ENCODE data around the gene KPNA1. TPM values are rescaled to one million over a fixed set of nuclear protein-coding genes. Genes with fewer than 3 reads are reported as not detected.

KPNA1 gene
- polyA plus RNA-seq, 2 of the 4 experiments (the other 2 are of a cell fraction) = 48.1 to 81.8 TPM

DNA sequence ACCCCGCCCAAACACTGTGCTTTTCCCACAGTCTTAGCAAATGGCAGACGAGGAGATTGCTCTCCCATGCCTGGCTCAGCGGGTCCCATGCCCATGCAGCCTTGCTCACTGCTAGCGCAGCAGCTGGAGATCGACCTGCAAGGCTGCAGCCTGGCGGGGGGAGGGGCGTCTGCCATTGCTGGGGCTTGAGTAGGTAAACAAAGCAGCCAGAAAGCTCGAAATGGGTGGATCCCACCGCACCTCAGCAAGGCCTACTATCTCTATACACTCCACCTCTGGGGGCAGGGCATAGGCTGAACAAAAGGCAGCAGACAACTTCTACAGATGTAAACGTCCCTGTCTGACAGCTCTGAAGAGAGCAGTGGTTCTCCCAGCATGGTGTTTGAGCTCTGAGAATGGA is 71.6 kb downstream of the KPNA1 start (continued):
- TF ChIP-seq, protein P1, sequence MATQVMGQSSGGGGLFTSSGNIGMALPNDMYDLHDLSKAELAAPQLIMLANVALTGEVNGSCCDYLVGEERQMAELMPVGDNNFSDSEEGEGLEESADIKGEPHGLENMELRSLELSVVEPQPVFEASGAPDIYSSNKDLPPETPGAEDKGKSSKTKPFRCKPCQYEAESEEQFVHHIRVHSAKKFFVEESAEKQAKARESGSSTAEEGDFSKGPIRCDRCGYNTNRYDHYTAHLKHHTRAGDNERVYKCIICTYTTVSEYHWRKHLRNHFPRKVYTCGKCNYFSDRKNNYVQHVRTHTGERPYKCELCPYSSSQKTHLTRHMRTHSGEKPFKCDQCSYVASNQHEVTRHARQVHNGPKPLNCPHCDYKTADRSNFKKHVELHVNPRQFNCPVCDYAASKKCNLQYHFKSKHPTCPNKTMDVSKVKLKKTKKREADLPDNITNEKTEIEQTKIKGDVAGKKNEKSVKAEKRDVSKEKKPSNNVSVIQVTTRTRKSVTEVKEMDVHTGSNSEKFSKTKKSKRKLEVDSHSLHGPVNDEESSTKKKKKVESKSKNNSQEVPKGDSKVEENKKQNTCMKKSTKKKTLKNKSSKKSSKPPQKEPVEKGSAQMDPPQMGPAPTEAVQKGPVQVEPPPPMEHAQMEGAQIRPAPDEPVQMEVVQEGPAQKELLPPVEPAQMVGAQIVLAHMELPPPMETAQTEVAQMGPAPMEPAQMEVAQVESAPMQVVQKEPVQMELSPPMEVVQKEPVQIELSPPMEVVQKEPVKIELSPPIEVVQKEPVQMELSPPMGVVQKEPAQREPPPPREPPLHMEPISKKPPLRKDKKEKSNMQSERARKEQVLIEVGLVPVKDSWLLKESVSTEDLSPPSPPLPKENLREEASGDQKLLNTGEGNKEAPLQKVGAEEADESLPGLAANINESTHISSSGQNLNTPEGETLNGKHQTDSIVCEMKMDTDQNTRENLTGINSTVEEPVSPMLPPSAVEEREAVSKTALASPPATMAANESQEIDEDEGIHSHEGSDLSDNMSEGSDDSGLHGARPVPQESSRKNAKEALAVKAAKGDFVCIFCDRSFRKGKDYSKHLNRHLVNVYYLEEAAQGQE (IDR thresholded peaks at IDR 0.05) = no peak
- TF ChIP-seq NR3C1 (IDR thresholded peaks at IDR 0.05) = no peak
- no peak for TF ChIP-seq RARB (CRISPR knock-in tag; IDR thresholded peaks at IDR 0.05)
- no peak for TF ChIP-seq FOXS1 (CRISPR knock-in tag; IDR thresholded peaks at IDR 0.05)
- TF ChIP-seq SREBF2 (IDR thresholded peaks at IDR 0.05) = no peak
- no peak for TF ChIP-seq CBX2 (IDR thresholded peaks at IDR 0.05; ENCODE audit: borderline replicate concordance, low read depth)
- TF ChIP-seq HOXA7 (CRISPR knock-in tag; IDR thresholded peaks at IDR 0.05) = no peak
- TF ChIP-seq RNF2 (IDR thresholded peaks at IDR 0.05; ENCODE audit: borderline replicate concordance, low read depth) = no peak
- no peak for TF ChIP-seq HDAC2 (IDR thresholded peaks at IDR 0.05)
- no peak for TF ChIP-seq JUN (IDR thresholded peaks at IDR 0.05)
- TF ChIP-seq, protein P2, sequence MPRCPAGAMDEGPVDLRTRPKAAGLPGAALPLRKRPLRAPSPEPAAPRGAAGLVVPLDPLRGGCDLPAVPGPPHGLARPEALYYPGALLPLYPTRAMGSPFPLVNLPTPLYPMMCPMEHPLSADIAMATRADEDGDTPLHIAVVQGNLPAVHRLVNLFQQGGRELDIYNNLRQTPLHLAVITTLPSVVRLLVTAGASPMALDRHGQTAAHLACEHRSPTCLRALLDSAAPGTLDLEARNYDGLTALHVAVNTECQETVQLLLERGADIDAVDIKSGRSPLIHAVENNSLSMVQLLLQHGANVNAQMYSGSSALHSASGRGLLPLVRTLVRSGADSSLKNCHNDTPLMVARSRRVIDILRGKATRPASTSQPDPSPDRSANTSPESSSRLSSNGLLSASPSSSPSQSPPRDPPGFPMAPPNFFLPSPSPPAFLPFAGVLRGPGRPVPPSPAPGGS (IDR thresholded peaks at IDR 0.05) = no peak

DNA sequence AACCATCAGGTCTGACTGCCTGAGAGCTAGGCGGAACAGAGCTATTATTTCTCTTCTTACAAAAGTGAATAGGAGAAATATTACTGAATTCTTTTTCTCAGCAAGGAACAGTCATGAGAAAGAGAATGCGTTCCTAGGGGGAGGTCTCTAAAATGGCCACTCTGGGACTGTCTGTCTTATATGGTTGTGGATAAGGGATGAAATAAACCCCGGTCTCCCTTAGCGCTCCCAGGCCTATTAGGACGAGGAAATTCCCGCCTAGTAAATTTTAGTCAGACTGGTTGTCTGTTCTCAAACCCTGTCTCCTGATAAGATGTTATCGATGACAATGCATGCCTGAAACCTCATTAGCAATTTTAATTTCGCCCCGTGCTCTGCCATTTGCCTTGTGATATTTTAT is 78.8 kb downstream of the KPNA1 start:
- Histone ChIP-seq H3K9me3 (no peaks in the 10 kb centered on the region), H3K4me2 (no peak overlapping the region), H3K4me3 (no peak overlapping the region), H3K27ac (no peak overlapping the region), H3K4me1 (no peaks in the 10 kb centered on the region)
- ATAC-seq (no peak), FAIRE-seq (no peak), DNase-seq (ENCODE audit: low read depth in 1 of 2, low spot score in 1 of 2) (no peak)
- POLR2A ChIA-PET = no interaction called here
- TF ChIP-seq POLR2A (IDR thresholded peaks at IDR 0.05; ENCODE audit: low read length) = no peak
- TF ChIP-seq EHF (CRISPR knock-in tag; IDR thresholded peaks at IDR 0.05) = no peak
- no peak for TF ChIP-seq TP53 (CRISPR knock-in tag; IDR thresholded peaks at IDR 0.05)
- no peak for TF ChIP-seq FOSB (CRISPR knock-in tag; IDR thresholded peaks at IDR 0.05)
- no peak for TF ChIP-seq HOXB5 (CRISPR knock-in tag; IDR thresholded peaks at IDR 0.05)
- TF ChIP-seq SMC3 (IDR thresholded peaks at IDR 0.05) = no peak
- TF ChIP-seq, protein P3, sequence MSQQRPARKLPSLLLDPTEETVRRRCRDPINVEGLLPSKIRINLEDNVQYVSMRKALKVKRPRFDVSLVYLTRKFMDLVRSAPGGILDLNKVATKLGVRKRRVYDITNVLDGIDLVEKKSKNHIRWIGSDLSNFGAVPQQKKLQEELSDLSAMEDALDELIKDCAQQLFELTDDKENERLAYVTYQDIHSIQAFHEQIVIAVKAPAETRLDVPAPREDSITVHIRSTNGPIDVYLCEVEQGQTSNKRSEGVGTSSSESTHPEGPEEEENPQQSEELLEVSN (IDR thresholded peaks at IDR 0.05; ENCODE audit: borderline replicate concordance, low read depth) = no peak
- TF ChIP-seq, protein P4, sequence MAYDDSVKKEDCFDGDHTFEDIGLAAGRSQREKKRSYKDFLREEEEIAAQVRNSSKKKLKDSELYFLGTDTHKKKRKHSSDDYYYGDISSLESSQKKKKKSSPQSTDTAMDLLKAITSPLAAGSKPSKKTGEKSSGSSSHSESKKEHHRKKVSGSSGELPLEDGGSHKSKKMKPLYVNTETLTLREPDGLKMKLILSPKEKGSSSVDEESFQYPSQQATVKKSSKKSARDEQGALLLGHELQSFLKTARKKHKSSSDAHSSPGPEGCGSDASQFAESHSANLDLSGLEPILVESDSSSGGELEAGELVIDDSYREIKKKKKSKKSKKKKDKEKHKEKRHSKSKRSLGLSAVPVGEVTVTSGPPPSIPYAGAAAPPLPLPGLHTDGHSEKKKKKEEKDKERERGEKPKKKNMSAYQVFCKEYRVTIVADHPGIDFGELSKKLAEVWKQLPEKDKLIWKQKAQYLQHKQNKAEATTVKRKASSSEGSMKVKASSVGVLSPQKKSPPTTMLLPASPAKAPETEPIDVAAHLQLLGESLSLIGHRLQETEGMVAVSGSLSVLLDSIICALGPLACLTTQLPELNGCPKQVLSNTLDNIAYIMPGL (CRISPR knock-in tag; IDR thresholded peaks at IDR 0.05; ENCODE audit: borderline replicate concordance) = no peak
- no peak for TF ChIP-seq ZNF302 (CRISPR knock-in tag; IDR thresholded peaks at IDR 0.05)
- TF ChIP-seq, protein P2 (IDR thresholded peaks at IDR 0.05) = no peak
- CTCF ChIA-PET = interaction anchor here (0.5 to 2.1 kb wide), 2 partner anchors 19 to 243 kb away, joined by 3 to 4 read pairs; no protein-coding TSS in a partner anchor
- WGBS (ENCODE audit: missing lambda C conversion rate) = 91% methylated on average over 9 of the region's 9 CpGs
